ENCODE data around the gene RACK1.

DNA sequence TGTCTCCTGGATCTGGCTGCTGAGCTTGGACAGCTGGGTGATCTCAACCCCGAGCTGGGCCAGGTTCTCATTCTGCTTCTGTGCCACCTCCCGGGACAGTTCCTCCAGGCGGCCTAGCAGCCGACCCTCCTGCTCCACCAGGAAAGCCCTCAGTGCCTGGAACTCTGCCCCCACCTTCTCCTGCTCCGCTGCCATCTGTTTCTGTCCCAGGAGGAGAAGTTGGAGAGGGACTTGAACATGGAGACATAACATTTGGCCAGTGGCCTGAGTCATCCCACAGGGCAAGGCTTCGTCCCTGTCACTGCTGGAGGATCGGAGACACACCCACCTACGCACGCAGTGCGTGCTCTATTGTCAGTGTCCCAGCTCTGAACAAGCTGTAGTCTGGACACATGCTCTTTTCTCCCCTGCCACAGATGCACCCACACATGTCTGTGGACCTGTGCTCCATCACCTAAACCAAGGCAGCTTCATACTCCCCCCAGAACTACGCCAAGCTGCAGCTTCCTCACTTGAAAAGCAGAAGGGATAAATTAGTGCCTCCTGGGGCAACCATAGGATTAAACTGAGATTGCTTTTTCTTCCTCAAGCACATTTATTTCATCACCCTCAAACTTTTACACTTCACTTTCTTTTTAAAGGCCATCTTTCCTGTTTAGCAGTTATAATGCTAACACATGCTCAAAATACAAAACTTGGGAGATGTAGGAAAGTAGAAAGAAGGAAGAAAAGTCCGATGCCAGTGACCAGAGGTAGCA is 43.6 kb downstream of the RACK1 start:
- TF ChIP-seq EZH2 (IDR thresholded peaks at IDR 0.05; ENCODE audit: borderline replicate concordance, low read length): no peak
- no peak for TF ChIP-seq CTCF (IDR thresholded peaks at IDR 0.05; ENCODE audit: low read length)

Measured in OCI-LY1 (cell line).